Coronary artery (tissue), 2 donors: Measurements from ENCODE around the gene INPP4A.

ENCODE experiments used
- DNase-seq: peaks from one replicate; pipeline ENCODE4 v3.0.0-alpha.2; 2017; ENCODE audit warnings: low spot score
- H3K27ac ChIP-seq, 2 donors: fragments of 200-600 bp; sonication (generic); one replicate each; pipeline ENCODE4 v1.5.1; 2016 to 2019
- H3K4me3 ChIP-seq: fragments of 200-600 bp; sonication (generic); 2 replicates; pipeline ENCODE4 v1.5.1; 2016; ENCODE audit warnings: mild to moderate bottlenecking, moderate library complexity
- CTCF ChIP-seq: fragments of 200-600 bp; sonication (generic); IDR thresholded peaks from one replicate; pipeline ENCODE4 v1.5.1; 2019; ENCODE audit warnings: antibody characterized with exemption

The INPP4A gene

DNA sequence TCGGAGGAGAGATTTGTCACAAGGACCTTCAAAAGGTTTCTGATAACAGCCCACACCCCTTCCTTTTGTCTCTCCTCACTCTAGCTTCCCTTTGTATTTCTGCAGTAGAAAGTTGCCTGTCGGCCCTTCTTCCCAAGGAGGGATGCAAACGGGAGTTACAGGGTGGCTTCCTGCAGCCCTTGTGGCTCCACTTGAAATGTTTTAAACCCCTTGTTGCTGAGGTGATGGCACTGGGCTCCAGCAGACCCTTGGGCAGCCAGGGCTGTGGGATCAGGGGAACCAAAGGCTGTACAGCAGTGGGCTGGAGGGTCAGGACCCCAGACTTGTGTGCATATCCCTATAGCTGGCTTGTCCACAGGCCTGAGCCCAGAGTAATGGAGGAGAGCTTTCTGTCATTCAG lies 101.5 kb downstream of the INPP4A start:
- no peak overlapping the region for H3K27ac ChIP-seq
- DNase-seq = no peak
- no peak overlapping the region for H3K4me3 ChIP-seq
- TF ChIP-seq CTCF = no peak

DNA sequence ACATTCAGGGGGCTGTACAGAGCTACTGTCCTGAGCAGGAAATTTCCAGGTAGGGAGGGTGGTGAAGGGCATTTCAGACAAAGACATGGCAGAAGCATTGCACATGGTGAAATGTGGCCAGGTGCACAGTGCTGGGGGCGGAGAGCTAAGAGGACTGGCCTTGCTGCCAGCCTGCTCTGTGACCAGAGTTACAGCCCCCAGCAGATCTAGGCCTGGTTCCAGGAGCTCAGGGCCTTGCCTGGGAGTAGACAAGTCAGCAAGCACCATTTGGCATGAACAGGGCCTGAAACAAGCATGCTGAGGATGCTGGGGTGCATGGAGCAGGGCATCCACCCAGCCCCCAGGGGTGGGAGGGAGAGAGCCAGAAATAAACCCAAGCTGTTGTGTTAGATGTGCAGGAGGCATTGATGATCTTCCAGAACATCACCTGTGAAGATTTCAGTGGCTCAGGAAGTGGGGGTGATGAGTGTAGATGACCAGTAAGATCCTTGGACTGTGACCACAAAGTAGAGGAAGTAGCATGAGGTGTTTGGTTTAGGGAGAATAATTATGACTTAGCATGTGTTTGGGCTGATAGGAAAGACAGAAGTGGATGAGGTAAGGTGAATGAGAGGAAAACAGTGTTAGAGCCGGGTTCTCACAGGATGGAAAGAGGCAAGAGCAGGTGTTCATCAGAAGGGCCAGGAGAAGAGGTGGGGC lies 102.6 kb downstream of the INPP4A start:
- no peak for DNase-seq
- H3K4me3 ChIP-seq = no peak overlapping the region
- H3K27ac ChIP-seq = no peak overlapping the region
- no peak for TF ChIP-seq CTCF

DNA sequence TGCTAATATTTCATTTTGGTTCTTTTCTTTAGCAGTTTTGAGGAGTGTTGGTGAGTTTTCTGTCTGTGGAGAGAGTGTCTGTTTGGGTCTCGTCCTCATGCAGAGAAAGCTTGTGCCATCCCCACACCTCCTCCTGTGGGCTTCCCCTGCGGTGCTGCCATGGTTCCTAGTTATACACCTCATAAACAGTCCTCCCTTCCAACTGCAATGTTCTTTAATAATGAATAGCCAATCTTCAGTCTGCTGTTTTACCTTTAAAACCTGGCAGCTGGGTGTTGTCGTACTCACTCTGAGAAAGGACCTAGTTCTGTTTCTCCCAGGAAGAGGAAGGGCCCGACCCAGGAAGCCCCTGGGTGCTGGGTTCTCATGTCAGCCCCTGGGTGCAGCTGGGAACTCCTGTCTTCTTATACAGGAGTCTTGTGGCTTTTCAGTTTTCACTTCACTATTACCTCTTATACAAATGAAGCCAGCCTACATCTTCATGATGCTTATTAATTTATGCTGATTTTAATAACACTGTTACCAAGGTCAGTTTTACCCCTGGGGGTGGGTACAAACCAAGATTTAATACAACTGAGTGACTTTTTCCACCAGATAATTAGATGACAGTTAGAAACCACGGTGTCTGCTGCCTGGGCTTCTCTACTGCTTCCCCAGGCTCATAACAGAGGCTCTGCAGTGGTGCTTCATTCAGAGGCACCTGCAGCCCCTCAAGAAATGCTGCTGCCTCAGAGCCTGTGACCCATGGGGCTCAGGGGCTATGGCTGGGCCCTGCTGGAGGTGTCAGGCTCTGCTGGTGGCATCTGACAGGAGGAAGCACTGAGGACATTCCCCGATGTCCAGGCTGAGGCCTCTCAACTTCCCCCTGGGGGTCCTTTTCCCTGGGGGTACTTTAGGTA lies 104.5 kb downstream of the INPP4A start:
- TF ChIP-seq CTCF = no peak

GRCh38 chr2:98550165-98550564 lies 105.5 kb downstream of the INPP4A start:
- Histone ChIP-seq H3K27ac (no peak overlapping the region), H3K4me3 (no peak overlapping the region)
- no peak for DNase-seq
- TF ChIP-seq CTCF = no peak

More for the DNA sequence above, 104.5 kb downstream of the INPP4A start:
- Histone ChIP-seq H3K27ac (no peak overlapping the region), H3K4me3 (no peak overlapping the region)
- DNase-seq = no peak

- no peak for TF ChIP-seq CTCF
- DNase-seq = no peak
- H3K27ac ChIP-seq = no peak overlapping the region
- H3K4me3 ChIP-seq = no peak overlapping the region
These were observed 106.7 kb downstream of the INPP4A start for GRCh38 chr2:98551316-98551715.

DNA sequence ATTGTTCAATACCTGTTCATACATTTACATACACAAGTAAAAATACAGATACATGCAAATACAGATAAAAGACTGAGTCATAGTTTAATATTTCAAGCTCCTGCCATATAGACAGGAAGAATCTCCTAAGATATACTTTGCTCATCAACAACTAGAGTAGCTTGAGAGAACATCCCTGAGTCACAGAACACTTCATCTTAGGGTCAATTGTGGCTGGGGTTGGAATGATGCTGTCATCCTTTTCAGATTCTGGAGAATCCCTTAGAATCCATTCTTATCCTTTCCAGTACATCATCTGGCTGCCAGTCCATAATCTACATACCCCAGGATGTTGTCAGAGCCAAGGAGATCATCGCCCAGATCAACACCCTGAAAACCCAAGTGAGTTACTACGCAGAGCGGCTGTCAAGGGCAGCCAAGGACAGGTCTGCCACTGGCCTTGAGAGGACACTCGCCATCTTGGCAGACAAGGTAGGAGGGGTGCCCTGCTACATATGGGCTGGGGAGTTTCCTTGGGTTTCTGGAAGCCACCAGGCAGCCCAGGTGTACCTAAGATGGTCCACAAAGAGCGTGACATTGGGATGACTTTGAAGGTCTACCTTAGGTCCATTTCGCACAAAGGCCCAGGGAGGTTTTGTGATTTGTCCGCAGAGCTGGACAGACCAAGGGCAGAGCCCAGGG lies 108.0 kb downstream of the INPP4A start:
- no peak overlapping the region for H3K4me3 ChIP-seq
- no peak for TF ChIP-seq CTCF
- H3K27ac ChIP-seq = no peak overlapping the region
- DNase-seq = peak; percentile 33
